ENCODE measurements around the gene SLC2A9.
"Not testable (repeated sequence)": the region's sequence is repeated elsewhere in the genome, so short reads cannot be mapped to it uniquely, and the experiment has no call there.

Gene SLC2A9

DNA sequence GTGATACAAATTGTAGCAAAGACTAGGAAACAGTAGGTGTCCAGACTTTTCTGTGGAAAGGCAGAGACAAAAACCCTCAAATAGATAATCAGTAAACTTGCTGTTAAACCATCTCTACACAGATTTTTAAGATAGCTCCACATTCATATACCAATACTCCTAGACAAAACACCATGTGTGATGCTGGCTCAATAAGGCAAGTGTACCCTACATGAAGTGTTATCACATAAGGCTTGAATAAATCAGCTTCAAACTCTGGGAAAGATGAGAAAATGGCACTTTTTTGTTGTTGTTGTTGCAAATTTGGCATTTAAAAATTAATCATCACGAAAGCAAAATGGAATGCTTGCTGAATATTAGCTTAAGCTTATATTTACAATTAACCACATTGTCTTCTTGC lies 194.7 kb downstream of the SLC2A9 start:
- DNase-seq (ENCODE audit: low read depth in 2 of 2), result no peak

DNA sequence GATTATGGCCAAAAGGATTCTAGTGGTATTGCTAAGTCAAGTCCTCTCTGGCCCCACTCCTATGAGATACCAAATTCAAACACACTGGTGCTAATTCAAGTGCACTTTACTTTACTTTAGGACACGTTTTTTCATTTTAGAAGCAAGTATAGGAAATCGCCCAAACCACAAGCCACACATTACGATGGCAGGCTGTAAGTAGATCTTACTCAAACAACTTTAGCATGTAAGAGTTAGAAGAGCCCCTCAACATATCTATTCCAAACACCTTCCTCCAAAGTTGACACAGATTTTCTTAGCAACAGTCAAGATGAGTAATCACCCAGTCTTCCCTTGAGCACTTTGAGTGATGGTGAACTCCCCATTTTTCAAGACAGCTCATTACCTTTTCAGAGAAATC lies 196.2 kb downstream of the SLC2A9 start:
- no peak for DNase-seq (ENCODE audit: low read depth in 2 of 2)

DNA sequence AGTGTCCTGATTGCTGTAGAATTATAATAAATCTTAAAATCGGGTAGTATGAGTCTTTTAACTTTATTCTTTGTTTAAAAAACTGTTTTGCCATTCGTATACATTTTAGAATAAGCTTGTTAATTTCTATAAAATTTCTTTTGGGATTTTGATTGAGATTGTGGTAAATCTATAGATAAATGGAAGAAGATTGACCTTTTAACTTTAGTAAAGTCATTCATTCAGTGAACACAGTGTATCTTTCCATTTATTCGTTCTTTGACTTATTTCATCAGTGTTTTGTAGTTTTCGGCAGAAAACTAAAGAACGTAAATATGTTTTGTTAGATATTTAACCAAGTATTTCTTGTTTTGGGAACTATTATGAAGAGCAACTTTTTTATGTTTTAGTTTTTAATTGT lies 201.0 kb downstream of the SLC2A9 start:
- no peak for DNase-seq (ENCODE audit: low read depth in 2 of 2)

DNA sequence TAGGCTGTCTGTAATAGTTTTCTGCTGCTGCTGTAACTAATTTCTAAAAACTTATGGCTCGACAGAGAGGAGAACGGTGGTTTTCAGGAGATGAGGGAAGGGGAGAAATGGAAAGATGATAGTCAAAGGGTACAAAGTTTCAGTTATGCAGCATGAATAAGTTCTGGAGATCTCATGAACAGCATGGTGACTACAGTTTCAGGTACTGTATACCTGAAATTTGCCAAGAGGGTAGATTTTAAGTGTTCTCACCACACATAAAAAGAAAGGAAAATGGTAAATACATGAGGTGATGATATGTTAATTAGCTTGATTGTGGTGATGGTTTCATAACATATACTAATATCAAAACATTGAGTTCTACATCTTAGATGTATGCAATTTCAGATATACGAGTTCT lies 205.0 kb downstream of the SLC2A9 start:
- no peak for DNase-seq (ENCODE audit: low read depth in 2 of 2)

DNA sequence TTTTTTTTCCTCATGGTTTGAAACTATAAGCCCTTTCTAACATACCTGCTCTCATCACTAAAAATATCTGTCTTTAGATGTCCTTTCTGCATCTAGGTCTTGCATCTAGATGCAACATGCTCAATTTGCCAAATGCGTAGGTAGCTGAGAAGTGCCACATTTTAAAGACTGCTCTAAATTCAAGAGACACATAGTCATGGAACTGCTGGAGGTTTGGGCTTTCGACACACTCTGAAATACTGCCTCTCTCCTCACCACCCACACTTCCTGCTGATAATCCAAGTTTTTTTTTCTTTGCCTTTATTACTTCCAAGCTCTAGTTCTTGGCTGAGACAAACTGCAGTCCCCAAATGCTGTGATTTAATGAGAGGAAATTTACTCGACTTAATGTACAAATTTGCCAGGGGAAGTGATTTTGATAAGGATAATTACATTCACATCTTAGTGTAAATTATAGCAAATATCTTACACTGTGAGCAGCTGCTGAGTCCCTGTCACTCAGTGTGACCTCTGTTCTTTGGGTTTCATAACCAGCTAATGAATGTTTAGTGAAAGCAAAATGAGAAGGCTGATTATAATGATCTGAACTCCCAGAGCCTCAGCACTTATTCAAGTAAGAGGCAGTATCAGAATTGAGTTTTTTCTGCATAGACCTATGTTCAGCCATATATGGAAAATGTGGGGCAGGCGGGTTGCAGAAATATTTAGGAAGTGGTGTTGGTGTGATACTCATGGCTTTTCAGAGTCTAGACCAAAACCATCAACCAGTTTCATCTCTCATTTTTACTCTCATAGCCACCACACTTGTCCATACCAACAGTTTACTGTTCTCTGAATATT lies 208.6 kb downstream of the SLC2A9 start:
- DNase-seq (ENCODE audit: low read depth in 2 of 2), result no peak

DNA sequence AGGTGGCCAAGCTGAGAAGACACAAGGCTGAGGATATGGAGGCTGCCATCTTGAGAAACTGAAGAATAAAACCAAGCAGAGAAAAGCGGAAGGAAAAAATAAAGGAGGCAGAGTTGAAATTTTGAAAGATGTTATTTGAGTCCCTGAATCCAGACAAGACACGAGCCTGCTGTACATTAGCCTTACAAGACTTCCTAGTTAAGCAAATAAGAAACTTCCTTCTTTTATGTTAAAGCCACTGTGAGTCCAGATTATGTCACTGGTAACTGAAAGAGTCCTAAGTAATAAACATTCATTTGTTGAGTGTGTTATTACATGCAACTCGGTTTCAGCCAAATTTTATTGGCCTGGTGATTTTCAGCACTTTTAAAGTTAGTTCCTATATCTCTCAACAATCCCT lies 209.5 kb downstream of the SLC2A9 start:
- DNase-seq (ENCODE audit: low read depth in 2 of 2), result no peak

DNA sequence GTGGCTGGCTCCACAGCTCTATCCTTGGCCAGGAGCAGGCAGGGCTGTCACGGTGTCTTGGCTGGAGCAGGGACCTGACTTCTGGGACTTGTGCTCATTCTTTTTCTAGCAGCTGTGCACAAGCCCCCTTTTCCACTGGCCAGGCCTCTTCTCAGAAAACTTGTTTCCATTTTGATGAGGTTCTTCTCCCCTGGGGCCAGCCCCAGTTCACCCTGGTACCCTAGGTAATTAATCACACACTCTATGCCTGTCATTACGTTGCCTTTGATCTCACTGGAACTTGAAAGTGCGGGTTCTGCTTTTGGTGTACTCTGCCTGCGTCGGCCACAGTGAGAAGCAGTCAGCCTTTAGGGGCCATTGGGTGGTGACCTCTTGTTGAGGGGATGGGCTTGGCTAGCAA lies 213.2 kb downstream of the SLC2A9 start:
- no peak for DNase-seq (ENCODE audit: low read depth in 2 of 2)

DNA sequence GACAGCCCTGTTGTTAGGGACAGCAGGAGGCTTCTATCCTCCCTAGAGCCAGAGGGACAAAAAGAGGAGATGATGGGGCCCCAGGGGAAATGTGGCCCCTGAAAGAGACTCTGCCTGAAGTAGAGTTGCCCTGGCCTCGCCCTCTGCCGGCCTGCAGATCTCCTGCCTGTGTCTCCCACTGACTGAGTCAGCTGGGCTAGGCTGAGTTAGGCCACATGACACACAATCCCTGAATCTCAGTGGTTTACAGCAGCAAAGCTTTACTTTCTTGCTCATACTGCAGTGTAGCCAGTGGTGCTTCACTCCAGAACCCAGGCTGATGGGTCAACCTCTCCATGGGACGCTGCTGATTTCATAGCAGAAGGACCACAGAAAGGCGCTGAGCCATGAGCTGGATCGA lies 216.4 kb downstream of the SLC2A9 start:
- DNase-seq (ENCODE audit: low read depth in 2 of 2), result no peak

DNA sequence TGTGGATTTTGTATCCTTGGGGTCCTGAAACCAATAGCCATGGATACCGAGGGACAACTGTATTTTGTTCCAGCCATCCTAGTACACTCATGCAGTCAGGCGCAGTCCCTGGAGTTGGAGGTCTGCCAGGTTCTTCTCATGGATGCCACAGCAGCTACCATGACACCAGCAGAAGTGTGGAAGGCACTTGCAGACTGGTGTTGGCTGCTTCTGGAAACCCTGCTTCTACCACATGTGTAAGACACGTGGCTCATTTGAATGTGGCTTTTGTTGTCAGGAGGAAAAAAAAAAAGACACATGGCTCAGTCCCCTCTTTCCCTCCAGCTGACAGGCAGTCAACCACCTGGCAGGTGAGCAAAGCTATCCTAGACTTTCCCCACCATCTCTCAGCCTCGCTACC lies 220.4 kb downstream of the SLC2A9 start:
- no peak for DNase-seq (ENCODE audit: low read depth in 2 of 2)

DNA sequence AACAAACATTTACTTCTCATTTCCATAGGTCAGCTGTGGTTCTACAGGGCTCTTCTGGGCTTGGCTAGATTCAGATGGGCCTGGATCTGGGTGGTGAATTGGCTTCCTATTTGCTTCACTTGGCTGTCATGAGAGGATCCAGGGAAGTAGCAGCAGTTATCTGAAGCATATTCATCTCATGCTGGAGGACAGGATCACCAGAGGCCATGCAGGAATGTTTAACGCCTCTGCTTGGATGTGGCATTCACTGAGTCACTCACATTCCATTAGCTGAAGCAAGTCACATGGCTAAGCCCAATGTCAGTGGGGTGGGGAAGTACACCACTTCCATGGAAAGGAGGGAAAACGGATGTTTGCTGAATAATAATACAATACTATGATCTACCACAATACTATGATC lies 224.7 kb downstream of the SLC2A9 start:
- not testable (repeated sequence) for DNase-seq (ENCODE audit: low read depth in 2 of 2)

DNA sequence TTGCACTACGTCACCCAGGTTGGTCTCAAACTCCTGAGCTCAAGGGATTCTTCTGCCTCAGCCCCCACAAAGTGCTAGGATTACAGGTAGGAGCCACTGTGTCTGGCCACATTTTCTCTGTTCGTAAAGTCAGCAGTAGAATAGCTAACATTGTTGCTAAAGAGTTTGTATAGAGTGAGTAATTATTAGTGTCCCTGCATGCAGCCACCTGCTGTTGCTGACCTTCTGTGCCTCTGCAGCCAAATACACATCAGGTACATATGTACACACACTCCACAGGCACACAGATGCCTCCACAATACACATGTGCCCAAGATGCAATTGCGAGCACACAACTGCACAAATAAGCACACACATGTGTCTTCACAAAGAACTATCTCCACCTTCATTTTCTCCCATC lies 228.9 kb downstream of the SLC2A9 start:
- no peak for DNase-seq (ENCODE audit: low read depth in 2 of 2)

DNA sequence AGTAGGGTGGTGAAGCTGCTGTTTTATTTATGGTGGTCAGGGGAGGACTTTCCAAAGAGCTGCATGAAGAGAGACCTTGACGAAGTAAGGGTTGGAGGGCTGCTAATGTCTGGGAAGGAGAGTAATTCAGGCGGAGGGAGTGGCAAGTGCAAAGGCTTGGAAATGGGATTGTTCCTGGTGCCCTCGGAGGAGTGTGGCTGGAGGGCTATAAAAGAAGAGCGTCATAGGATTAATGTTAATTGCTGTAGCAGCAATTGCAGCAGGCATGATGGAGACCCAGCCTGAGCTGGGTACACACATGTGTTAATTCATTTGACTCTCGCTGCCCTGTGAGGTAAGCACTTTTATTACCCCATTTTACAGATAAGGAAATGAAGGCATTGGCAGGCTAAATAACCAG lies 235.4 kb downstream of the SLC2A9 start:
- not testable (repeated sequence) for DNase-seq (ENCODE audit: low read depth in 2 of 2)

DNA sequence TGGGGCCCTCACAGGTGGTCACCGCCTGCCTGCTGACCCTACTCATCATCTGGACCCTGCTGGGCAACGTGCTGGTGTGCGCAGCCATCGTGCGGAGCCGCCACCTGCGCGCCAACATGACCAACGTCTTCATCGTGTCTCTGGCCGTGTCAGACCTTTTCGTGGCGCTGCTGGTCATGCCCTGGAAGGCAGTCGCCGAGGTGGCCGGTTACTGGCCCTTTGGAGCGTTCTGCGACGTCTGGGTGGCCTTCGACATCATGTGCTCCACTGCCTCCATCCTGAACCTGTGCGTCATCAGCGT lies 239.2 kb downstream of the SLC2A9 start:
- DNase-seq (ENCODE audit: low read depth in 2 of 2), result no peak

DNA sequence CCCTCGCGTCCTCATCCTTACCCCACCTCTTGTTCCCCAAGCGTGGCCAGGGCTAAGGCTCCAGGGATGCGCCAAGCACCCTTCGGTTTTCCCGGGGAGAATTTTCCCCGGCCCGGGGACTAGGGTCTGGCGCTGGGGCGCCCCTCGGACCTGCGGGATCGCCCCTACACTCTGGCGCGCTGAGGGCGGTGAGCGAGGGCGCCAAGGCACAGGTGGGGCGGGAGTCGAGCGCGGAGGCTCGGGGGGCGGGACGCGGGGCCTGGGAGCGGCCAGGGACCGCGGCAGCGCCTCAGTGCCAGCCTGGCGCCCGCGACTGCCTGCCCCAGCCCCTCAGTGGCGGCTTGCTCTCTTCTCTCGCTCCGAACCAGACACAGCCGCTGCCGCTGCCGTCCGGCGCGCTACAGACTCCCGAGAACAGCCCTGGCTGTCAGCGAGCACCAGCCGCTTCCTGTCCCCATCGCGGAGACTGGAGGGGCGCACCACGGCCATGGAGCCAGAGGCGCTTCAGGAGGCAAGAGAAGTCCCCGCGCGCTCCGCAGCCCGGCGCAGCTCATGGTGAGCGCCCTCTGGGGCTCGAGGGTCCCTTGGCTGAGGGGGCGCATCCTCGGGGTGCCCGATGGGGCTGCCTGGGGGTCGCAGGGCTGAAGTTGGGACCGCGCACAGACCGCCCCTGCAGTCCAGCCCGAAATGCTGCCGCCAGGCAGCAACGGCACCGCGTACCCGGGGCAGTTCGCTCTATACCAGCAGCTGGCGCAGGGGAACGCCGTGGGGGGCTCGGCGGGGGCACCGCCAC lies 239.8 kb downstream of the SLC2A9 start, which contains the start of gene DRD5:
Gene DRD5 (plus strand): TSS at position 292 of the 793 bp plus-strand sequence. CDS start 396 bp downstream, at position 688.
- no peak for DNase-seq (ENCODE audit: low read depth in 2 of 2)

Measured in stimulated activated CD4-positive, alpha-beta T cell treated with anti-CD3 and anti-CD28 coated beads, Interleukin-1b, Interleukin-23, amount 100 ng/mL, for 4 hours (primary cell).